SK-N-DZ (cell line): ENCODE data around the gene ERFE.

Experiments
- DNase-seq: peaks from one replicate; pipeline ENCODE4 v3.0.0-alpha.2; 2015; ENCODE audit warnings: low spot score

ERFE gene

GRCh38 chr2:238155051-238155760 is 3.6 kb upstream of the ERFE start:
- DNase-seq: no peak

DNA sequence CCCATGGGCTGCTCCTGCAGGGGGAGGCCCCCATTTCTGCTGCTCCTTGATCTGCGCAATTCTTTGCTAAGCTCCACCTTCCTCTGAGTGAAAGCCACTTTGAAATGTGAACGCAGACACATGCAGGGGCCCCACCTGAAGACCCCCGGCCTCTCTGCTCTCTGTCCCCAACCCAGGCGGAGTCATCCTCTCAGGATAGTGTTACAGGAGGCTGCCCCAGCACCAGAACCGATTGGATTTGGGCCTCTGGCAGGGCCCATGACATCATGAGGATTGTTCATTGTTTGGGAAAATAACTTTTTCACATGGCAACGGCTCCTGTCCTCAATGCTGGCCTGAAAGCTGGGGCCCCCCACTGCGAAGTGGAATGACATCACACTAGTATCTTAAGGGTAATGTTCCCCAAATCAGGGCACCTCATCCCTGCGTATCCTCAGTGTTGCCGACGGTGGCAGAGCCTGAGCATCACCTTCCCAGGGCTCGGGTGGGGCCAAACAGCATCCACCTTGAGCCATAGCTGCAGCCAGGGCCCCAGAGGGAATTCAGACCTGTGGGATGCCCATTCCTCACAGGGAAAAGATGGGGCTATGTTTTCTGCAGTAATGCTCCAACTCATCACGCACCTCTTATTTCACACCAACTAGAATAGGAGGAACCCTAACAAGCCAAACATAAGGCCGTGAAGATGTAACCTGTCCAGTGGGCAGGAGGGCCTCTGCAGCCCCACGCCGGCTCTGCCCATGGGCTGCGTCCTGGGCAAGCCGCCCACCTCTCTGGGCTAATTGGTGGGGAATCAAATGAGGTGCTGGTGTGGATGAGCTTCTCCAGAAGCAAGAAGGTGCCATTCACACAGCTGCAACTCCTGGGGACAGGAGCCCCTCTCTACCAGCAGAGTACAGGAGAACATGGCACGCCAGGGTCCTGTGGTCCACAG is 2.7 kb upstream of the ERFE start:
- no peak for DNase-seq

DNA sequence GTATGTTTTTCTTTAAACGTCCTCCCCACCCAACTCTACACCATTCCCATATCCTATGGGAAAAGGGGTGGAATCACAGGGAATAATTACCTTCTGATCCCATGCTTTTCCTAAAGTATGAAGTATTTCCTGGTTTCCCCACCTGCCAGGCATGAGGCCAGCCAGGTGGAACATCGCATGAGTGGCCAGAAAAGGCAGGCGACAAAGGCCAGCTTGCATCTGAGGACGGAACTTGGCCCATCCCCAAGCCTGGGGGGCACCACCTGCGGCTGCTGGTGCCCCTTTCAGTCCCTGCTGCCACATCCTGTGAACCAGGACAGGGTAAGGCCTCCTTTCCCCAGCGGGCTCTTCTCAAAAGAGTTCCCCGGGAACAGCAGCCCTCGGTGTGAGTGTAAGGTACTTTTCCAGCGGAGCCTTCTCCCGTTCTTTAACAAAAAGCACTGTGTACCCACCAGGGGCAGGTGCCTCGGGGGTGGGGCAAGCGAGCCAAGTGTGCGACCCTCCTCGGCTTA is 1.2 kb upstream of the ERFE start:
- DNase-seq: no peak

DNA sequence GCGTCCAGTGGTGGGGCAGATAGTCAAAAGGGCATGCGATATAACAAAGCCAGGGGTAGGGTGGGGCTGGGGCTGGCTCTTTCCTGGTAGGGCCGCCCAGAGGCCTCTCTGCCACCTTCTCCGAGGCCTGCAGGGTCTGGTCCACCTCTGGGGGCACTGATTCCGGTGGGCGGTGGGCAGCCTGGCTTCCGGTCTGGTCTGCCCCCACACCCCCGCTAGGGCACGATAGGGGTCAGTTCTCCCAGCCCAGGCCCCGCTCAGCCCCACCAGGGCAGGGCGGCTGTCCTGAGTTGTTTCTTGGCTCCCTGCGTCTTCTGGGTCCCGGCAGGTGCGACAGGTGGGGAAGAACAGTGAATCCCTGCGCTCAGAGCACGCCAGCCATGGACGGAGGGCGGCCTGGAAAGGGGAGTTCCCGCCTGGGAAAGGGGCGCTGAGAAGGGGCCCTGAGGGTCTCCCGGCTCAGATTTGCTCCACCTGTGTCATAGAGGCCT is 707 bp upstream of the ERFE start:
- no peak for DNase-seq

DNA sequence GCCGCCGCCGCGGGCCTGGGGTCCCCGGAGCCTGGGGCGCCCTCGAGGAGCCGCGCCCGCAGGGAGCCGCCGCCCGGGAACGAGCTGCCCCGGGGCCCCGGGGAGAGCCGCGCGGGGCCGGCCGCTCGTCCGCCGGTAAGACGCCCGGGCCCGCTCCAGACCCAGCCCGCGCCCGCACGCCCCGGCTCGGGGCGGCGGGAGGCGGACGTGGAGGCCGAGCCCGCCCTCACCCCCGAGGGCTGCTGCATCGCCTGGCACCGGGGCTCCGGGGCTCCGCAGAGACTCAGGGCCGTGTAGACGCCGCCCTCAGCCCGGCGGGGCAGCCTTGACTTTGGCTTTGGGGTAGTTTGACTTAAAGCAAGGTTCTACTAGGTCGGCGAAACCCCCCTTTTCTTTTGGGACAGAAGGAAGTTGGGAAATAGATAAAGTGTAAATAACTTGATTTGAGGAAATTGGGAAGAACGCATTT is 335 bp downstream of the ERFE start:
- no peak for DNase-seq

- DNase-seq: no peak
Observed at GRCh38 chr2:238159661-238160205, 963 bp downstream of the ERFE start.

DNA sequence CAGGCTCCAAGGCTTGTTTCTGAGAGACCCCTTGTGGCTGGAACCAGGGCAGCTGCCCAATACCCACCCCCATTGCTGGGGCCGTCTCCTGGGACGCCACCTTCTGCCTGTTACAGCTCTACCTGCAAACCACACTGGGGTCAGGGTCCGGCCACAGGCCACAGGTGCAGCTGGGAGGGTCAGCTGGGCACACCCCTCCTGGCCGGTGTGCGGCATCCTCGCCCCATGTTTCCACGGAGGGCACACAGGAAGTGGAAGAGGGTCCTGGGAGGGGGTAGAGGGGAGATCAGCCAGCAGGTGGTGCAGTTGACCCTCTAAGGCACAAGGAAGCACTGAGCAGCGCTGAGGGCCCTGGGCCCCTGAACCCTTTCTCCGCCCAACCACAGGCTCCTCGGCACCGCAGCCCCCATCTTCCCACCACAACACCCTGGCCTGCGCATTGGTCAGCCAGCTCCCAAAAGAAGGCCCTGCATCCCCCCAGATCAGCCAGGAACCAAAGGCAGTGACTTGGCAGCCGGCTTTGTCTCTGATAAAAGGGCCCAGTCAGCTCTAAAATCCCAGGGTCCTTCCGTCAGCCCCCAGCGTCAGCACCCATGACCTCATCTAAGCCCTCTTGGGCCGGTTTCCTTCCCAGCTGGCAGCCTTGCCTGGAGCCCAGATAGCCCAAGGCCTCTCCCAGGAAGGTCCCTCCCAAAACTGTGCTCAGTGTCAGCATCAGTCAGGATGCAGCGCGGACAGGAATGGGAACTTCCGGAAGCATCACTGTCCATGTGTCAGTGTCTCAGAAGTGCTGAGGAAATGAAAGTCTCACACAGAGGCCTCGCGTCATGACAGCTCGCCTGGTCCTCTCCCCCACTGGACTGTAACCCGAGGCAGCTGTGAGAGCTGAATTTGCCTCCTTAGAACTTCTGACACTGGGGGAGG is 1.7 kb downstream of the ERFE start:
- peak; percentile 83 for DNase-seq

GRCh38 chr2:238161291-238162051 is 2.7 kb downstream of the ERFE start:
- no peak for DNase-seq

DNA sequence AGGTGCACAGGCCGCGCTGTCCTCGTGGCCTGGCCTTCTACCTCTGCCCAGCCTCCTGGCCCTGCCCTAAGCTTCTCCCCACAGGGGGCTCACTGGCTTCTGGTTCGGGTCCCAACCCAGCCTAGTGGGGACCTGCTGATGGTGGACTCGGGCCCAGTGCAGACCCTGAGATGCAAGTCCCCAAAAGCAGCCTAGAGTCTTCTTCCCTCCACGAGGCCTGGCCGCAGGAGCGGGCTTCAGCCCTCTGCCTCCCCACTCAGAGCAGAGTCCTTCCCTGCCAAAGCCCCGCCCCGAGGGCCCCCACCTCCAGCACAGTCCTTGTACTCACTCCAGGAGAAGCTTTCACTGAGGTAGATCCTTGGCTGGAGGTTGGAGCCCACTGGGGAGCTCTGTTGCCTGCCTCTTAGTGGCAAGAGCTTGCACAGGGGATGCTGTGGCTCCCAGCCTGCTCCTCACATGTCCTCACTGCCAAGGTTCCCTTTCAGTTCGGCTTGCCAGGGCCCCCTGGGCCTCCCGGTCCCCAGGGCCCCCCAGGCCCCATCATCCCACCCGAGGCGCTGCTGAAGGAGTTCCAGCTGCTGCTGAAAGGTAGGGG is 3.6 kb downstream of the ERFE start:
- DNase-seq: no peak

DNA sequence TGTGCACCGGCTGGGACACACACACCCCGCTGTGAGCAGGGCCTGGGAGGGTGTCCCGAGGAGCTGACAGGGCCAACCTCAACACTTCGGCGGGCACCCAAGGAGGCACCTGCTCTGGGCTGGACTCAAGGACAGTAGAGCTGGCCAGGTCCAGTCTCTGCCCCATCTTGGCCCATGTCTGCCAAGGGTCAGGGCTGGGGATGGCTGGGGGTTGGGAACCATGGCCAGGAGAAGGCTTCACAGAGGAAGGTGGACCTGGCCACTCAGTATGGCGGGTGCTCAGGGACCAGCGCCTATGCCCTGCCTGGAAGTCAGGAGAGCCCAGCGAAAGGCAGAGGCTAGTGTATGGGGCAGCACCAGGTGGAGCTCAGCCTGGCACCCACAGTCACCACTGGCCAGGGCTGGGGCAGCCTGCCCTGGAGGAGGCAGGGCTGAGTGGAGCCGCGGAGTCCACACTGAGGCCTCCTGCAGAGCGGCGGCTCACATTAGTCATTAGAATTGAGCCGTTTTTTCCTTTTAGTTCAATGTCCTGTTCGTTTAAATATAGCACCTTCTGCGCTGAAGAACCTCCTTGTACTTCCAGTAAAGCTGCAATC is 4.2 kb downstream of the ERFE start:
- DNase-seq: no peak

DNA sequence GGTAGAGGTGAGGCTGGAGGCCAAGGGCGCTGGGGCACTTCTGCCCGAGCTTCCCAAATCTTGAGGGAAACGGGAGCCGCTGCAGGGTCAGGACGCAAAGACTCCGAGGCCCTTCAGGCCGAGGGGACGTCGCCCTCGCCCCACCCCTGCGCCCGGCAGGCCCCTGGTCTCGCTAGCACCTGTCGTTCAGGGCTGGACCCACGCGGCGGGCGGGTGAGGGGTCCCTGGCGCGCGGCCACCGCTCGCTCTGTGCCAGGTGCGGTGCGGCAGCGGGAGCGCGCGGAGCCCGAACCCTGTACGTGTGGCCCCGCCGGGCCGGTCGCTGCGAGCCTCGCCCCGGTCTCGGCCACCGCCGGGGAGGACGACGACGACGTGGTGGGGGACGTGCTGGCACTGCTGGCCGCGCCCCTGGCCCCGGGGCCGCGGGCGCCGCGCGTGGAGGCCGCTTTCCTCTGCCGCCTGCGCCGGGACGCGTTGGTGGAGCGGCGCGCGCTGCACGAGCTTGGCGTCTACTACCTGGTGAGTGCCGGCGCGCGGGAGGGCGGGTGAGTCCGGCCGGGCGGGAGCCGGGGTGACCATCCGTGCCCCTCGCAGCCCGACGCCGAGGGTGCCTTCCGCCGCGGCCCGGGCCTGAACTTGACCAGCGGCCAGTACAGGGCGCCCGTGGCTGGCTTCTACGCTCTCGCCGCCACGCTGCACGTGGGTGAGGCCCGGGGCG is 4.9 kb downstream of the ERFE start:
- DNase-seq: no peak

- no peak for DNase-seq
Observed at GRCh38 chr2:238164906-238165287, 6.1 kb downstream of the ERFE start.

GRCh38 chr2:238165288-238165921 is 6.6 kb downstream of the ERFE start:
- DNase-seq: no peak

DNA sequence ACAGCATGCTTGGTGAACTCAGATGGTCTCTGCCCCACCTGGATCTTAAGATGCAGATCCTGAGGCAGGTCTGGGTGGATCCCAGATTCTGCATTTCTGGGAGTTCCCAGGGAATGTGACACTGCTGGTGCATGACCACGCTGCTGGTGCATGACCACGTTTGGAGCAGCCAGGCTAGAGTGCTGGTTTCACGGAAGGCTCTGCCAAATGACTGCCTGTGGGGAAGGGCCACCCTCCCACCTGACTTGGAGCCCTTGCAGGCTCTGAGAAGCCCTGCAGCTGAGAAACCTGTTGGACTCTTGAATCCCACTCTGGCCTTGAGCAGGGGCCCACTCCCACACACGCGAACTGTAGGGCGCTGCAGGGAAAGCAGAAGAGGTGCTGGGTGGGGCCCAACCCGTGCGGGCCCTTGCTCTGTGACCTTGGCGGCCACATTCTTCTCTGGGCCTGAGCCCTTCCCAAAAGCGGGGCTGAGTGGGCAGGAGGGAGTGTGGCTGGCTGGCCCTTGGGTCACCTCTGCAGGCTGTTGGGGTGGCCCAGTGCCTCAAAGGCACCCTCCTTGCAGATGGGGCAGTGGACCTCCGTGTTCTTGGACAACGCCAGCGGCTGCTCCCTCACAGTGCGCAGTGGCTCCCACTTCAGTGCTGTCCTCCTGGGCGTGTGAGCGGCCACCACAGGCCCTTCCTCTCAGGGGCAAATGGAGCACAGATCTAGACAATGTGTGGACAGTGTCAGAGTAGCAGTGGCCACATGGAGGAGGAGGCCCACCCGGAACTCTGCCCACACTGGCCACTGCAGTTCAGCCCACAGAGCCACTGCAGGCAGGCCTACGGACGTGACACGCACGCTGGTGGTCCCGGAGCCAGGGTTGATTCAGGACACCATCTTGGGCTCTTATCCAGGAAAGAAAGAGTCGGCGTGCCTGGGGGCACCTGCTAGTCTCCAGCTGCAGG is 7.9 kb downstream of the ERFE start:
- no peak for DNase-seq

DNA sequence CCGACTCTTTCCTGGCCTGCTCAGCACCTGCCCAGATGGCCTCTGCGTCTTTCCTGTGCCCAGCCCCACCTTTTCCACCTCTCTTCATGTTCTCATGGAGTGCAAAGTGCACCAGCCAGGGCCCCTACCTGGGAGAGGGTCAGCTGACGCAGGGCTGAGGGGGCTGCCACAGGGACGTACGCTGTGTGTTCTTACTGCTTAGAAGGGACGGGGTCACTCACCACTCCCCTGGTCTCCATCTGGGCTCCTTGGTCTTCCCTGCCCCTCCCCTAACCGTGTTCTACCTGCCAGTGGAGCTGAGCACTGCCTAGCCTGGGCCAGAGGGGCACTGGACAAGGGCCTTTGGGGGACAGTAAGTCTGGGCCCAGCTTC is 8.6 kb downstream of the ERFE start:
- DNase-seq: no peak

DNA sequence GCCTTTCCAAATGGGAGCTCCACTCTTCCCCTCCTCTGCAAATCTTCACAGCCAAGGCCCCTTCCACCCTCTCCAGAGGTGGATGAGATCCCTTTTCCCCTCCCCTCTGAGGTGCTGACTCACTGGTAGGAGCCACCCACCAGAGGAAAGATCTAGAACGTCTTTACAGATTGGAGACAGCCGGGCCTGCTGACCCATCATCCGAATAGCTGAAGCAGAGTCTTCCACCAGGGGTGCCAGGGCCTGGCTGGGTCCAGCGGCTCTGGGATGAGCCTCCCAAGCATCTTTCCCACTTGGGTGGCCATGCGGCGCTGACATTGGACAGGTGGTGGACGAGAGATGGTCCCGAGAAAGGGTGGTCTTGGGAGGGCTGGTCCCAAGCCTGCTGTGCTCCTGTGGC is 9.0 kb downstream of the ERFE start:
- DNase-seq: no peak
